ENCODE measurements around the gene NDUFA7. TPM values are rescaled to one million over a fixed set of nuclear protein-coding genes. Genes with fewer than 3 reads are reported as not detected.
"Not testable (repeated sequence)": the region's sequence is repeated elsewhere in the genome, so short reads cannot be mapped to it uniquely, and the experiment has no call there.

Gene NDUFA7
- total and polyA plus RNA-seq, 2 donors (not counting 1 experiment from before 2014, with no cell fraction given), result 28.6 to 71.7 TPM

GRCh38 chr19:8319807-8320520, 1.2 kb downstream of the NDUFA7 start:
- H3K27ac ChIP-seq (ENCODE audit: low read length in 2 of 2), result peak overlapping the region in 1 of 2 donors; percentile 92
- DNase-seq (no peak), ATAC-seq (ENCODE audit: low read depth) (no peak)
- ChIA-PET CTCF (interaction anchor here (0.9 to 1.9 kb wide), 7 partner anchors 9 to 186 kb away, joined by 3 to 8 read pairs (median 4); no protein-coding TSS in a partner anchor), POLR2A (interaction anchor here (0.6 to 2.5 kb wide), 4 partner anchors 16 to 194 kb away, joined by 4 to 6 read pairs (median 5); partner anchors contain the start of gene ZNF414)
- H3K27me3 Mint-ChIP-seq, result no peaks in the 10 kb centered on the region
- peak overlapping the region; percentile 91 for H2AFZ ChIP-seq (ENCODE audit: insufficient read depth, low read depth, low read length, poor library complexity, severe bottlenecking)
- TF ChIP-seq EZH2 (IDR thresholded peaks at IDR 0.05; ENCODE audit: borderline replicate concordance, insufficient read depth, low read depth, low read length, poor library complexity, severe bottlenecking), result no peak
- TF ChIP-seq CTCF (IDR thresholded peaks at IDR 0.05), result no peak
- H3K4me3 Mint-ChIP-seq, result peak overlapping the region; percentile 92
- peaks cover 13% of the 10 kb centered on the region for H4K20me1 ChIP-seq (ENCODE audit: control insufficient read depth, insufficient read depth, low read length, poor library complexity, severe bottlenecking)
- peaks cover 0 to 28% of the 10 kb centered on the region in 2 experiments for H3K36me3 ChIP-seq (replicated peaks in 1 of 2; ENCODE audit: control extremely low read depth in 1 of 2, control insufficient read depth in 1 of 2, extremely low read depth in 1 of 2, insufficient read depth in 2 of 2, low read length in 1 of 2)
- H3K79me2 ChIP-seq (ENCODE audit: control insufficient read depth, insufficient read depth, low read length), result peaks cover 53% of the 10 kb centered on the region
- H3K4me1 Mint-ChIP-seq, result peaks cover 42% of the 10 kb centered on the region
- peak overlapping the region; percentile 98 for H3K9ac ChIP-seq (ENCODE audit: low read length)
- H3K4me2 ChIP-seq (replicated peaks; ENCODE audit: low read depth, low read length, poor library complexity, severe bottlenecking), result peak overlapping the region; percentile 90
- H3K9me3 ChIP-seq (ENCODE audit: control extremely low read depth in 1 of 3, control insufficient read depth in 2 of 3, insufficient read depth in 1 of 3, low read length in 2 of 3), result no peaks in the 10 kb centered on the region
- H3K27ac Mint-ChIP-seq, result peak overlapping the region; percentile 91
- 95% methylated on average over 15 of the region's 19 CpGs for WGBS (ENCODE audit: insufficient coverage)
- peak overlapping the region in 4 of 5 experiments; percentile 80 to 99 (median 98) for H3K4me3 ChIP-seq (ENCODE audit: control extremely low read depth in 1 of 5, extremely low read depth in 1 of 5, insufficient read depth in 1 of 5, low read depth in 2 of 5, low read length in 4 of 5)
- intact Hi-C loops (cut with micrococcal nuclease), result no loop called here
- H3K4me1 ChIP-seq (ENCODE audit: control insufficient read depth in 2 of 2, insufficient read depth in 2 of 2, low read length in 2 of 2), result peaks cover 18 to 37% of the 10 kb centered on the region in 2 donors
- no peaks in the 10 kb centered on the region for H3K9me3 Mint-ChIP-seq (ENCODE audit: insufficient read depth)
- no peaks in the 10 kb centered on the region for H3K27me3 ChIP-seq (replicated peaks in 1 of 4; ENCODE audit: control extremely low read depth in 1 of 4, control insufficient read depth in 3 of 4, insufficient read depth in 4 of 4, low read length in 3 of 4)

- ATAC-seq (ENCODE audit: low read depth); H3K9ac ChIP-seq (ENCODE audit: low read length); H3K4me3 ChIP-seq (ENCODE audit: control extremely low read depth in 1 of 5, extremely low read depth in 1 of 5, insufficient read depth in 1 of 5, low read depth in 2 of 5, low read length in 4 of 5); H4K20me1 ChIP-seq (ENCODE audit: control insufficient read depth, insufficient read depth, low read length, poor library complexity, severe bottlenecking); H3K9me3 Mint-ChIP-seq (ENCODE audit: insufficient read depth); H3K27me3 ChIP-seq (replicated peaks in 1 of 4; ENCODE audit: control extremely low read depth in 1 of 4, control insufficient read depth in 3 of 4, insufficient read depth in 4 of 4, low read length in 3 of 4); intact Hi-C loops (cut with micrococcal nuclease); H3K27me3 Mint-ChIP-seq; H2AFZ ChIP-seq (ENCODE audit: insufficient read depth, low read depth, low read length, poor library complexity, severe bottlenecking); H3K9me3 ChIP-seq (ENCODE audit: control extremely low read depth in 1 of 3, control insufficient read depth in 2 of 3, insufficient read depth in 1 of 3, low read length in 2 of 3); H3K4me2 ChIP-seq (replicated peaks; ENCODE audit: low read depth, low read length, poor library complexity, severe bottlenecking); H3K27ac Mint-ChIP-seq; H3K27ac ChIP-seq (ENCODE audit: low read length in 2 of 2); DNase-seq: not testable (repeated sequence)
- peak overlapping the region; percentile 53 for H3K4me3 Mint-ChIP-seq
- H3K79me2 ChIP-seq (ENCODE audit: control insufficient read depth, insufficient read depth, low read length), result peaks cover 46% of the 10 kb centered on the region
- peaks cover under 1 to 30% of the 10 kb centered on the region in 2 experiments for H3K36me3 ChIP-seq (replicated peaks in 1 of 2; ENCODE audit: control extremely low read depth in 1 of 2, control insufficient read depth in 1 of 2, extremely low read depth in 1 of 2, insufficient read depth in 2 of 2, low read length in 1 of 2)
- 95% methylated on average over 4 of the region's 9 CpGs for WGBS (ENCODE audit: insufficient coverage)
- peaks cover 42% of the 10 kb centered on the region for H3K4me1 Mint-ChIP-seq
- ChIA-PET POLR2A (interaction anchor here (0.6 to 0.7 kb wide), 4 partner anchors 51 to 724 kb away, joined by 3 to 12 read pairs (median 5); no protein-coding TSS in a partner anchor), CTCF (interaction anchor here (0.7 to 0.9 kb wide), 2 partner anchors 13 to 65 kb away, joined by 5 to 8 read pairs; no protein-coding TSS in a partner anchor)
- H3K4me1 ChIP-seq (ENCODE audit: control insufficient read depth in 2 of 2, insufficient read depth in 2 of 2, low read length in 2 of 2), result peaks cover 18 to 31% of the 10 kb centered on the region in 2 donors
Observed at GRCh38 chr19:8318835-8319234, 2.3 kb downstream of the NDUFA7 start.
